ENCODE measurements around the gene DDO.

DNA sequence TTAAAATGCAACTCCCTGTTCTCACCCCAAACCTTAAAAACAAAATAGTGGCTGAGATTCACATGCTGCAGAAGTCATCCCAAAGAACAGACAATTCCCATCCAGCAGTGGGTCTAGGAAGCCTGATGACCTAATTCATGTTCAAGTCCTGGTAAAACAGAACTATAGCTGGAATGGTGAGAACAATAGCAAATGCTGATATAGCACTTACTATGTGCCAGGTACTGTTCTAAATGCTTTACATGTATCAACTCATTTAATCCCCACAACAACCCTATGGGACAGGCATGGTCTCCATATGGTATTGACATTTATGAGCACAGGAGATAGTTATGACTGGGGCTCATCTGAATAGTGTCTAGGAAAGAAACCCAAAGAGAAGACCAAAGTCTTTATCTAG, 5.6 kb downstream of the DDO start:
- TF ChIP-seq, protein P1, sequence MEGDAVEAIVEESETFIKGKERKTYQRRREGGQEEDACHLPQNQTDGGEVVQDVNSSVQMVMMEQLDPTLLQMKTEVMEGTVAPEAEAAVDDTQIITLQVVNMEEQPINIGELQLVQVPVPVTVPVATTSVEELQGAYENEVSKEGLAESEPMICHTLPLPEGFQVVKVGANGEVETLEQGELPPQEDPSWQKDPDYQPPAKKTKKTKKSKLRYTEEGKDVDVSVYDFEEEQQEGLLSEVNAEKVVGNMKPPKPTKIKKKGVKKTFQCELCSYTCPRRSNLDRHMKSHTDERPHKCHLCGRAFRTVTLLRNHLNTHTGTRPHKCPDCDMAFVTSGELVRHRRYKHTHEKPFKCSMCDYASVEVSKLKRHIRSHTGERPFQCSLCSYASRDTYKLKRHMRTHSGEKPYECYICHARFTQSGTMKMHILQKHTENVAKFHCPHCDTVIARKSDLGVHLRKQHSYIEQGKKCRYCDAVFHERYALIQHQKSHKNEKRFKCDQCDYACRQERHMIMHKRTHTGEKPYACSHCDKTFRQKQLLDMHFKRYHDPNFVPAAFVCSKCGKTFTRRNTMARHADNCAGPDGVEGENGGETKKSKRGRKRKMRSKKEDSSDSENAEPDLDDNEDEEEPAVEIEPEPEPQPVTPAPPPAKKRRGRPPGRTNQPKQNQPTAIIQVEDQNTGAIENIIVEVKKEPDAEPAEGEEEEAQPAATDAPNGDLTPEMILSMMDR (IDR thresholded peaks at IDR 0.05), result no peak
- no peak for TF ChIP-seq POLR2A (IDR thresholded peaks at IDR 0.05)
